SU-DHL-6 (cell line): Measurements from ENCODE around the gene OPTN.

ENCODE experiments used
- H2AFZ ChIP-seq: fragments of 200-600 bp; sonication (generic); 2 replicates; pipeline ENCODE4 v1.6.1; 2014; ENCODE audit warnings: low read depth, mild to moderate bottlenecking, moderate library complexity, mixed read lengths, antibody characterized with exemption, low read length; ENCODE audit not compliant: severe bottlenecking
- H3F3A ChIP-seq: fragments of 200-600 bp; shearing (Covaris generic); 2 replicates; pipeline ENCODE4 v1.6.0; 2016; ENCODE audit warnings: antibody characterized with exemption, mild to moderate bottlenecking; ENCODE audit not compliant: insufficient read depth
- H3K27ac ChIP-seq: fragments of 200-600 bp; sonication (generic); 2 replicates; pipeline ENCODE4 v1.5.1; 2016; ENCODE audit warnings: low read depth, mild to moderate bottlenecking, low read length, moderate library complexity, mixed read lengths
- H3K27me3 ChIP-seq: fragments of 200-600 bp; sonication (generic), shearing (Covaris generic); 2 replicates; pipeline ENCODE4 v1.6.0; 2014; ENCODE audit warnings: mild to moderate bottlenecking, low read length
- H3K36me3 ChIP-seq: fragments of 200-600 bp; sonication (generic); 2 replicates; pipeline ENCODE4 v1.6.1; 2014; ENCODE audit warnings: mild to moderate bottlenecking, low read length, mixed read lengths
- H3K4me2 ChIP-seq: fragments of 300-600, 200-600 bp; shearing (Covaris generic), sonication (generic); 2 replicates; pipeline ENCODE4 v1.6.0; 2014; ENCODE audit warnings: low read length, low read depth, mild to moderate bottlenecking; ENCODE audit not compliant: poor library complexity, severe bottlenecking
- H3K4me3 ChIP-seq: fragments of 200-600 bp; sonication (generic); 2 replicates; pipeline ENCODE4 v1.5.1; 2014; ENCODE audit warnings: antibody characterized with exemption, low read length, mild to moderate bottlenecking, mixed read lengths; ENCODE audit not compliant: insufficient read depth, poor library complexity, severe bottlenecking
- H3K79me2 ChIP-seq: fragments of 200-600 bp; sonication (generic); 2 replicates; pipeline ENCODE4 v1.6.1; 2014; ENCODE audit warnings: mild to moderate bottlenecking, low read length, moderate library complexity; ENCODE audit not compliant: insufficient read depth
- H3K9ac ChIP-seq: fragments of 200-600 bp; sonication (generic); 2 replicates; pipeline ENCODE4 v1.7.0; 2014; ENCODE audit warnings: mild to moderate bottlenecking, low read length
- H3K9me2 ChIP-seq: fragments of 200-600 bp; sonication (generic); replicated peaks from 2 replicates; pipeline ENCODE4 v1.6.1; 2014; ENCODE audit warnings: low read length; ENCODE audit not compliant: insufficient read depth
- H3K9me3 ChIP-seq: fragments of 200-600 bp; sonication (generic); 2 replicates; pipeline ENCODE4 v1.6.1; 2014; ENCODE audit warnings: low read length, mixed read lengths; ENCODE audit not compliant: insufficient read depth
- H4K20me1 ChIP-seq: fragments of 200-600 bp; sonication (generic); 2 replicates; pipeline ENCODE4 v1.6.1; 2014; ENCODE audit warnings: low read depth, mild to moderate bottlenecking, antibody characterized with exemption, low read length, moderate library complexity, mixed read lengths
- CTCF ChIP-seq: fragments of 200-600 bp; sonication (generic); IDR thresholded peaks from one replicate; pipeline ENCODE4 v1.5.1; 2017; ENCODE audit warnings: antibody characterized with exemption, mild to moderate bottlenecking, low read length, moderate library complexity; ENCODE audit not compliant: insufficient read depth, poor library complexity, severe bottlenecking
- EZH2phosphoT487 ChIP-seq: fragments of 200-600 bp; sonication (generic), shearing (Covaris generic); conservative IDR thresholded peaks from 2 replicates; pipeline ENCODE4 v1.6.1; 2018; ENCODE audit warnings: mild to moderate bottlenecking, antibody characterized with exemption, low read length, moderate library complexity, mixed read lengths

OPTN gene

GRCh38 chr10:13054844-13055243 is 45.1 kb upstream of the OPTN start:
- no peak for TF ChIP-seq CTCF
- no peak for TF ChIP-seq EZH2phosphoT487
- Histone ChIP-seq H3K79me2 (no peaks in the 10 kb centered on the region), H3K36me3 (no peaks in the 10 kb centered on the region), H3K9me3 (no peaks in the 10 kb centered on the region), H3K9me2 (no peaks in the 10 kb centered on the region), H3K9ac (no peak overlapping the region), H2AFZ (no peak overlapping the region), H4K20me1 (no peaks in the 10 kb centered on the region), H3K4me2 (no peak overlapping the region), H3K27me3 (no peaks in the 10 kb centered on the region), H3K27ac (no peak overlapping the region), H3F3A (no peaks in the 10 kb centered on the region), H3K4me3 (no peak overlapping the region)

- no peak overlapping the region for H3K4me2 ChIP-seq
- no peaks in the 10 kb centered on the region for H3K9me3 ChIP-seq
- H3K36me3 ChIP-seq = no peaks in the 10 kb centered on the region
- TF ChIP-seq EZH2phosphoT487 (no peak), CTCF (no peak)
- H3K27me3 ChIP-seq = no peaks in the 10 kb centered on the region
- H2AFZ ChIP-seq = no peak overlapping the region
- H3K79me2 ChIP-seq = no peaks in the 10 kb centered on the region
- no peaks in the 10 kb centered on the region for H4K20me1 ChIP-seq
- H3K9ac ChIP-seq = no peak overlapping the region
- no peak overlapping the region for H3K27ac ChIP-seq
- no peaks in the 10 kb centered on the region for H3F3A ChIP-seq
- H3K4me3 ChIP-seq = no peak overlapping the region
- no peaks in the 10 kb centered on the region for H3K9me2 ChIP-seq
These were observed 43.4 kb upstream of the OPTN start for GRCh38 chr10:13056456-13057077.

GRCh38 chr10:13062803-13063202 is 37.2 kb upstream of the OPTN start:
- Histone ChIP-seq H3K9ac (no peak overlapping the region), H4K20me1 (no peaks in the 10 kb centered on the region), H3K79me2 (no peaks in the 10 kb centered on the region), H3K9me3 (no peaks in the 10 kb centered on the region), H3K27ac (no peak overlapping the region), H3F3A (no peaks in the 10 kb centered on the region), H3K9me2 (no peaks in the 10 kb centered on the region), H3K27me3 (no peaks in the 10 kb centered on the region), H3K36me3 (no peaks in the 10 kb centered on the region), H3K4me3 (no peak overlapping the region), H2AFZ (no peak overlapping the region), H3K4me2 (no peak overlapping the region)
- TF ChIP-seq EZH2phosphoT487 (no peak), CTCF (no peak)
